Activated T-cell treated with anti-CD3 and anti-CD28 coated beads for 24 hours (primary cell): Measurements from ENCODE around the gene HOXD3.

Experiments used
- DNase-seq: peaks from one replicate; pipeline ENCODE4 v3.0.0-alpha.2; 2020; ENCODE audit warnings: low read depth

The HOXD3 gene

DNA sequence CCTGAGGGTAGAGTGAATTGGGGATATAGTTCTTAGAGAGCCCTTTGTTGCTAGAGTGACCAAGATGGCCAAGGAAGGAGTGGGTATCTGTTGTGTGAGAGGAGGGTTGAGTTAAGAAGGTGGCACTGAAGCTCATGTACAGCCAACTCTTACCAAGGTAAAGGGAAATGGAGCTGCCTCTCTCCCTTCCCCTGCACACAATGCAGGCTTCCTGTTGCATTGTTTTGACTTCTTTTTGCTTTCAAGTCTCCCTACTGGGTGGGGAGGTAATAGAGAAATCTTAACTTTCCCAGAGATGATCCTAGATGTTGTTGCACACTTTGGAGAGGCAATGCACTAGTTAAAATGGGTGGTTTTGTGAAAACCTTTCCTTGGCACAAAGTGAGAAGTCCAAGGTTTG is 55.2 kb downstream of the HOXD3 start:
- no peak for DNase-seq

DNA sequence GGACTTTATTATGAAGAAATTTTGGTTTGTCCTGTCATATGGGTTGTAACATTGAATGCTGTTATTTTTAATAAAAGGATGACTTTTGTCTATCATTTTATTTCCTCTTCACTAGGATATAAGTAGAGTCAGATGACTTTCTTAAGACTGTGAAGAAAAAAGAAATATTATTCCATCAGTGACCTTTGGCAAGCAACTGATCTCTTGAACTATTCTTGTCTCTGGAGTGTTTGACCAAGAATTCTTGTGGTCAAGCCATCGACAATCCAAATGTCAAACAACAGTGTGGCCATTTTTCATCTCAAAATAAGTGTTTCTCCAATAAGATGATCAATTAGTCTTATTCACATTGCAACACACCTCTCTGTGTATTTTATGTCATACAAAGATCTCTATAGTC is 56.3 kb downstream of the HOXD3 start:
- no peak for DNase-seq
